ENCODE results near the gene CD101. TPM values are rescaled to one million over a fixed set of nuclear protein-coding genes. Genes with fewer than 3 reads are reported as not detected.

Gene CD101
- total and polyA plus RNA-seq, 2 of the 8 experiments (the other 6 are each of a cell fraction or from before 2014, with no cell fraction given) = 1.1 to 1.2 TPM

GRCh38 chr1:117068580-117068979 lies 67.0 kb downstream of the CD101 start:
- CTCF ChIA-PET (ENCODE audit: partially characterized antibody) = interaction anchor here (0.5 to 5.2 kb wide), 20 partner anchors 9 to 1444 kb away, joined by 3 to 49 read pairs (median 5); partner anchors contain the start of gene TTF2
- FAIRE-seq = no peak
- peaks cover 0 to 30% of the 10 kb centered on the region in 2 experiments; a peak in 2 of 4 replicates for H3K79me2 ChIP-seq (ENCODE audit: control insufficient read depth in 1 of 2, insufficient read depth in 2 of 2, low read length in 2 of 2)

More at GRCh38 chr1:117068580-117068979, 67.0 kb downstream of the CD101 start:
- Histone ChIP-seq H3K14ac (ENCODE audit: insufficient read length) (no peak overlapping the region), H3K4me2 (ENCODE audit: insufficient read depth in 1 of 2, low read depth in 2 of 2, low read length in 2 of 2) (no peak overlapping the region), H3K9me3 (ENCODE audit: insufficient read depth in 2 of 2, low read depth in 1 of 2, low read length in 1 of 2) (no peaks in the 10 kb centered on the region), H2BK20ac (ENCODE audit: low read length) (no peak overlapping the region), H3K9ac (replicated peaks in 1 of 4; ENCODE audit: extremely low read depth in 1 of 4, low read depth in 3 of 4, low read length in 3 of 4) (no peak overlapping the region), H3K36me3 (ENCODE audit: control insufficient read depth in 2 of 4, insufficient read depth in 4 of 4, low read length in 3 of 4) (peaks cover 6 to 29% (median 22%) of the 10 kb centered on the region in 4 experiments), H3K4ac (replicated peaks; ENCODE audit: insufficient read length, low read depth, low read length) (no peak overlapping the region), H2BK120ac (replicated peaks; ENCODE audit: low read depth, low read length) (no peak overlapping the region), H3K4me3 (ENCODE audit: extremely low read depth in 1 of 4, insufficient read depth in 2 of 4, low read depth in 3 of 4, low read length in 4 of 4) (no peak overlapping the region), H4K8ac (ENCODE audit: extremely low read depth, insufficient read depth, low read length) (no peak overlapping the region), H2BK5ac (ENCODE audit: low read depth, low read length) (no peak overlapping the region), H4K20me1 (replicated peaks in 1 of 2; ENCODE audit: control insufficient read depth in 1 of 2, insufficient read depth in 2 of 2, low read length in 2 of 2) (peaks cover 1 to 4% of the 10 kb centered on the region in 2 experiments), H4K91ac (replicated peaks; ENCODE audit: insufficient read length, low read length) (no peak overlapping the region), H4K5ac (ENCODE audit: insufficient read length, low read depth, low read length) (no peak overlapping the region), H2BK15ac (ENCODE audit: low read length) (no peak overlapping the region), H3K27ac (ENCODE audit: low read depth, low read length) (no peak overlapping the region), H3K4me1 (replicated peaks in 1 of 4; ENCODE audit: control insufficient read depth in 3 of 4, insufficient read depth in 4 of 4, low read length in 3 of 4) (no peaks in the 10 kb centered on the region; a peak in 1 of 7 replicates), H3K56ac (replicated peaks; ENCODE audit: insufficient read length, low read depth, low read length) (no peak overlapping the region), H3K27me3 (replicated peaks in 1 of 4; ENCODE audit: control insufficient read depth in 3 of 4, extremely low read depth in 1 of 4, insufficient read depth in 3 of 4, low read length in 3 of 4) (peaks cover 0 to 1% (median 0%) of the 10 kb centered on the region in 4 experiments; a peak in 1 of 7 replicates), H2BK12ac (ENCODE audit: low read depth, low read length) (no peak overlapping the region), H3K18ac (ENCODE audit: extremely low read depth, low read length) (no peak overlapping the region), H3K23me2 (ENCODE audit: low read depth, low read length) (no peaks in the 10 kb centered on the region), H2AK5ac (ENCODE audit: low read depth, low read length) (no peak overlapping the region), H3K79me1 (ENCODE audit: low read depth, low read length) (no peaks in the 10 kb centered on the region; the same call in 1 of the 2 replicates), H3K23ac (ENCODE audit: insufficient read length) (no peak overlapping the region), H2AFZ (ENCODE audit: low read length) (no peak overlapping the region)
- no peak for DNase-seq (ENCODE audit: low read depth in 1 of 2, low spot score in 2 of 2)
- POLR2A ChIA-PET (ENCODE audit: partially characterized antibody) = interaction anchor here (1.0 to 3.6 kb wide), 2 partner anchors 9 to 12 kb away, joined by 3 to 13 read pairs; partner anchors contain the start of gene TTF2
- 90% methylated on average over 5 of the region's 5 CpGs; no CpG with 5 or more reads in 1 of the 2 experiments for WGBS, 2 experiments (ENCODE audit: extremely low coverage in 1 of 2, insufficient coverage in 1 of 2, insufficient read length in 1 of 2, insufficient replicate concordance in 2 of 2, low coverage in 1 of 2, low lambda C conversion rate in 2 of 2, missing lambda C conversion rate in 1 of 2)
- TF ChIP-seq RFX5 (IDR thresholded peaks at IDR 0.05; ENCODE audit: borderline replicate concordance, low read depth, low read length) (no peak), KDM1A (IDR thresholded peaks at IDR 0.05; ENCODE audit: borderline replicate concordance, low read length) (no peak), GTF2F1 (IDR thresholded peaks at IDR 0.05; ENCODE audit: borderline replicate concordance, low read depth, low read length) (no peak), SP4 (IDR thresholded peaks at IDR 0.05; ENCODE audit: low read length) (no peak), POU5F1 (IDR thresholded peaks at IDR 0.05; ENCODE audit: low read depth, low read length) (no peak), TCF12 (IDR thresholded peaks at IDR 0.05; ENCODE audit: low read depth, low read length) (no peak), CEBPB (IDR thresholded peaks at IDR 0.05; ENCODE audit: low read depth, low read length) (no peak), GABPA (IDR thresholded peaks at IDR 0.05; ENCODE audit: borderline replicate concordance, insufficient read depth, low read length) (no peak), BRCA1 (IDR thresholded peaks at IDR 0.05; ENCODE audit: low read depth, low read length) (no peak), SP2 (IDR thresholded peaks at IDR 0.05; ENCODE audit: low read length) (no peak), TEAD4 (IDR thresholded peaks at IDR 0.05; ENCODE audit: low read depth, low read length) (no peak), SUZ12 (IDR thresholded peaks at IDR 0.05; ENCODE audit: low read length) (no peak), BCL11A (IDR thresholded peaks at IDR 0.05; ENCODE audit: low read depth in 2 of 2, low read length in 2 of 2) (no peak), RXRA (IDR thresholded peaks at IDR 0.05; ENCODE audit: insufficient read depth, low read depth, low read length) (no peak)
